D721Med (cell line): ENCODE measurements around the gene VEGFC.

Experiments used
- DNase-seq: peaks from one replicate; pipeline ENCODE4 v3.0.0; 2011; ENCODE audit warnings: low spot score; ENCODE audit not compliant: insufficient read length
- FAIRE-seq: peaks from 2 replicates; lab custom pipeline; 2011; peaks lifted over from hg19 to GRCh38; lab: Jason Lieb, UNC
- CTCF ChIP-seq: IDR thresholded peaks from 2 replicates; pipeline ENCODE4 v1.5.1; 2012; ENCODE audit warnings: mild to moderate bottlenecking, control low read depth; ENCODE audit not compliant: insufficient read depth; ENCODE audit errors: missing control alignments

Gene VEGFC

GRCh38 chr4:176755613-176756012, 37.1 kb downstream of the VEGFC start:
- DNase-seq (no peak), FAIRE-seq (no peak)
- no peak for TF ChIP-seq CTCF

- no peak for TF ChIP-seq CTCF
- DNase-seq (no peak), FAIRE-seq (no peak)
These were observed 37.7 kb downstream of the VEGFC start for GRCh38 chr4:176755001-176755400.

- no peak for TF ChIP-seq CTCF
- FAIRE-seq = no peak
- DNase-seq = no peak
These were observed 39.7 kb downstream of the VEGFC start for GRCh38 chr4:176753049-176753448.

GRCh38 chr4:176752191-176752749, 40.5 kb downstream of the VEGFC start:
- FAIRE-seq (no peak), DNase-seq (no peak)
- TF ChIP-seq CTCF = no peak

- no peak for TF ChIP-seq CTCF
- FAIRE-seq = no peak
- DNase-seq = no peak
These were observed 41.7 kb downstream of the VEGFC start for GRCh38 chr4:176751061-176751460.

GRCh38 chr4:176746846-176747245, 45.9 kb downstream of the VEGFC start:
- no peak for TF ChIP-seq CTCF
- DNase-seq (no peak), FAIRE-seq (peak; percentile 38)

- DNase-seq (no peak), FAIRE-seq (no peak)
- no peak for TF ChIP-seq CTCF
These were observed 46.8 kb downstream of the VEGFC start for GRCh38 chr4:176745902-176746301.
